ENCODE measurements around the gene MRPL58. TPM values are rescaled to one million over a fixed set of nuclear protein-coding genes. Genes with fewer than 3 reads are reported as not detected.

MRPL58 gene
- total RNA-seq, 1 donor: 23.5 TPM

GRCh38 chr17:75063626-75064025 is 51.2 kb downstream of the MRPL58 start:
- peaks cover 46% of the 10 kb centered on the region for H3K36me3 ChIP-seq (ENCODE audit: insufficient read depth, low read length)
- no peak for TF ChIP-seq CTCF (IDR thresholded peaks at IDR 0.05; ENCODE audit: extremely low read depth, low read depth, low read length)
- DNase-seq (ENCODE audit: insufficient read length, low spot score, missing footprints): no peak

GRCh38 chr17:75064040-75064439 is 51.6 kb downstream of the MRPL58 start:
- no peak overlapping the region for H3K4me3 ChIP-seq (ENCODE audit: insufficient read depth, low read length)
- peaks cover 46% of the 10 kb centered on the region for H3K36me3 ChIP-seq (ENCODE audit: insufficient read depth, low read length)
- no peaks in the 10 kb centered on the region for H3K27me3 ChIP-seq (ENCODE audit: insufficient read depth, low read length)
- peak; percentile 41 for DNase-seq (ENCODE audit: insufficient read length, low spot score, missing footprints)
- H3K27ac ChIP-seq (ENCODE audit: low read depth, low read length): no peak overlapping the region
- H3K9me3 ChIP-seq (ENCODE audit: low read depth, low read length): no peaks in the 10 kb centered on the region
- H4K20me1 ChIP-seq (ENCODE audit: insufficient read depth, low read length): peaks cover 5% of the 10 kb centered on the region
- no peak for TF ChIP-seq CTCF (IDR thresholded peaks at IDR 0.05; ENCODE audit: extremely low read depth, low read depth, low read length)
- no peak overlapping the region for H2AFZ ChIP-seq (ENCODE audit: low read length)
- no peaks in the 10 kb centered on the region for H3K79me2 ChIP-seq (ENCODE audit: insufficient read depth, low read length)
- peaks cover 17% of the 10 kb centered on the region for H3K4me1 ChIP-seq (ENCODE audit: insufficient read depth, low read length)
- H3K4me2 ChIP-seq (ENCODE audit: insufficient read depth, low read length): no peak overlapping the region

More at GRCh38 chr17:75063626-75064025, 51.2 kb downstream of the MRPL58 start:
- H3K27me3 ChIP-seq (ENCODE audit: insufficient read depth, low read length): no peaks in the 10 kb centered on the region
- no peak overlapping the region for H3K4me2 ChIP-seq (ENCODE audit: insufficient read depth, low read length)
- no peaks in the 10 kb centered on the region for H3K79me2 ChIP-seq (ENCODE audit: insufficient read depth, low read length)
- H4K20me1 ChIP-seq (ENCODE audit: insufficient read depth, low read length): peaks cover 5% of the 10 kb centered on the region
- H3K4me1 ChIP-seq (ENCODE audit: insufficient read depth, low read length): peaks cover 17% of the 10 kb centered on the region
- no peak overlapping the region for H3K27ac ChIP-seq (ENCODE audit: low read depth, low read length)
- H3K4me3 ChIP-seq (ENCODE audit: insufficient read depth, low read length): no peak overlapping the region
- no peaks in the 10 kb centered on the region for H3K9me3 ChIP-seq (ENCODE audit: low read depth, low read length)
- no peak overlapping the region for H2AFZ ChIP-seq (ENCODE audit: low read length)

GRCh38 chr17:75064460-75064859 is 52.0 kb downstream of the MRPL58 start:
- H3K4me2 ChIP-seq (ENCODE audit: insufficient read depth, low read length): no peak overlapping the region
- no peak for TF ChIP-seq CTCF (IDR thresholded peaks at IDR 0.05; ENCODE audit: extremely low read depth, low read depth, low read length)
- H3K36me3 ChIP-seq (ENCODE audit: insufficient read depth, low read length): peaks cover 46% of the 10 kb centered on the region
- H3K9me3 ChIP-seq (ENCODE audit: low read depth, low read length): no peaks in the 10 kb centered on the region
- H3K79me2 ChIP-seq (ENCODE audit: insufficient read depth, low read length): no peaks in the 10 kb centered on the region
- H4K20me1 ChIP-seq (ENCODE audit: insufficient read depth, low read length): peaks cover 5% of the 10 kb centered on the region
- H3K4me3 ChIP-seq (ENCODE audit: insufficient read depth, low read length): no peak overlapping the region
- no peaks in the 10 kb centered on the region for H3K27me3 ChIP-seq (ENCODE audit: insufficient read depth, low read length)
- peaks cover 13% of the 10 kb centered on the region for H3K4me1 ChIP-seq (ENCODE audit: insufficient read depth, low read length)
- no peak overlapping the region for H2AFZ ChIP-seq (ENCODE audit: low read length)
- peak; percentile 48 for DNase-seq (ENCODE audit: insufficient read length, low spot score, missing footprints)
- H3K27ac ChIP-seq (ENCODE audit: low read depth, low read length): no peak overlapping the region

- peak; percentile 76 for DNase-seq (ENCODE audit: insufficient read length, low spot score, missing footprints)
- peaks cover 5% of the 10 kb centered on the region for H4K20me1 ChIP-seq (ENCODE audit: insufficient read depth, low read length)
- H3K36me3 ChIP-seq (ENCODE audit: insufficient read depth, low read length): peaks cover 46% of the 10 kb centered on the region
- no peaks in the 10 kb centered on the region for H3K9me3 ChIP-seq (ENCODE audit: low read depth, low read length)
- H3K4me3 ChIP-seq (ENCODE audit: insufficient read depth, low read length): no peak overlapping the region
- H3K79me2 ChIP-seq (ENCODE audit: insufficient read depth, low read length): no peaks in the 10 kb centered on the region
- no peak for TF ChIP-seq CTCF (IDR thresholded peaks at IDR 0.05; ENCODE audit: extremely low read depth, low read depth, low read length)
- no peaks in the 10 kb centered on the region for H3K27me3 ChIP-seq (ENCODE audit: insufficient read depth, low read length)
- no peak overlapping the region for H2AFZ ChIP-seq (ENCODE audit: low read length)
- H3K4me2 ChIP-seq (ENCODE audit: insufficient read depth, low read length): no peak overlapping the region
- H3K4me1 ChIP-seq (ENCODE audit: insufficient read depth, low read length): peaks cover 7% of the 10 kb centered on the region
- no peak overlapping the region for H3K27ac ChIP-seq (ENCODE audit: low read depth, low read length)
Observed at GRCh38 chr17:75064867-75065561, 52.5 kb downstream of the MRPL58 start.

Data from osteoblast (primary cell).